LNCaP clone FGC (cell line): ENCODE measurements around the gene KLHL7.
A peak's percentile ranks its signal among the peaks of the same experiment; 100 is the strongest.

ENCODE experiments used
- DNase-seq: peaks from one replicate; pipeline ENCODE4 v3.0.0-alpha.2; 2011; ENCODE audit warnings: low read depth
- H3K4me3 ChIP-seq: 2 replicates; pipeline ENCODE4 v1.5.1; 2011; ENCODE audit warnings: mild to moderate bottlenecking, low read depth, low read length, control low read depth
- TF ChIP-seq, protein P1 (sequence below): IDR thresholded peaks from 2 replicates; pipeline ENCODE4 v1.5.1; 2012; ENCODE audit warnings: mild to moderate bottlenecking; ENCODE audit not compliant: control insufficient read depth, insufficient read depth; ENCODE audit errors: extremely low read depth

The KLHL7 gene

DNA sequence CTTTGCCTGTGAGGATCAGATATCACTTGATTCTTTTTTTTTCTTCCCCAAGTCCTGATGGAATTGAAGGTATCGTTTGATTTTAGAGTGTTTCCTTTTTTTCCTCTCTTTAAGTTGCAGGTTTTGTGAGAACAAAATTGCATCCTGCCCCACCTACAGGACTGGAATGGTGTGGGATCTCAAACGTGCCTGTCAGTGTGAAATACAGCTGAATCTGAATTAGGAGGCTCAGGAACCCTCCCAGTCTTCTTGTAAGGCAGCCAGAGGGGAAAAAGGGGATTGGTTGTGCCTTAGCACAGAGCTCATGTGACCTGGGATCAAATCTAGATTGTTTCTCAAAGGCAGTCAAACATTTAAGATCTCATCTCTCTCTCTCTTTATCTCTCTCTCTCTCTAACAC, 32.7 kb upstream of the KLHL7 start:
- TF ChIP-seq, protein P1, sequence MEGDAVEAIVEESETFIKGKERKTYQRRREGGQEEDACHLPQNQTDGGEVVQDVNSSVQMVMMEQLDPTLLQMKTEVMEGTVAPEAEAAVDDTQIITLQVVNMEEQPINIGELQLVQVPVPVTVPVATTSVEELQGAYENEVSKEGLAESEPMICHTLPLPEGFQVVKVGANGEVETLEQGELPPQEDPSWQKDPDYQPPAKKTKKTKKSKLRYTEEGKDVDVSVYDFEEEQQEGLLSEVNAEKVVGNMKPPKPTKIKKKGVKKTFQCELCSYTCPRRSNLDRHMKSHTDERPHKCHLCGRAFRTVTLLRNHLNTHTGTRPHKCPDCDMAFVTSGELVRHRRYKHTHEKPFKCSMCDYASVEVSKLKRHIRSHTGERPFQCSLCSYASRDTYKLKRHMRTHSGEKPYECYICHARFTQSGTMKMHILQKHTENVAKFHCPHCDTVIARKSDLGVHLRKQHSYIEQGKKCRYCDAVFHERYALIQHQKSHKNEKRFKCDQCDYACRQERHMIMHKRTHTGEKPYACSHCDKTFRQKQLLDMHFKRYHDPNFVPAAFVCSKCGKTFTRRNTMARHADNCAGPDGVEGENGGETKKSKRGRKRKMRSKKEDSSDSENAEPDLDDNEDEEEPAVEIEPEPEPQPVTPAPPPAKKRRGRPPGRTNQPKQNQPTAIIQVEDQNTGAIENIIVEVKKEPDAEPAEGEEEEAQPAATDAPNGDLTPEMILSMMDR: no peak
- no peak for DNase-seq
- H3K4me3 ChIP-seq: no peak overlapping the region

DNA sequence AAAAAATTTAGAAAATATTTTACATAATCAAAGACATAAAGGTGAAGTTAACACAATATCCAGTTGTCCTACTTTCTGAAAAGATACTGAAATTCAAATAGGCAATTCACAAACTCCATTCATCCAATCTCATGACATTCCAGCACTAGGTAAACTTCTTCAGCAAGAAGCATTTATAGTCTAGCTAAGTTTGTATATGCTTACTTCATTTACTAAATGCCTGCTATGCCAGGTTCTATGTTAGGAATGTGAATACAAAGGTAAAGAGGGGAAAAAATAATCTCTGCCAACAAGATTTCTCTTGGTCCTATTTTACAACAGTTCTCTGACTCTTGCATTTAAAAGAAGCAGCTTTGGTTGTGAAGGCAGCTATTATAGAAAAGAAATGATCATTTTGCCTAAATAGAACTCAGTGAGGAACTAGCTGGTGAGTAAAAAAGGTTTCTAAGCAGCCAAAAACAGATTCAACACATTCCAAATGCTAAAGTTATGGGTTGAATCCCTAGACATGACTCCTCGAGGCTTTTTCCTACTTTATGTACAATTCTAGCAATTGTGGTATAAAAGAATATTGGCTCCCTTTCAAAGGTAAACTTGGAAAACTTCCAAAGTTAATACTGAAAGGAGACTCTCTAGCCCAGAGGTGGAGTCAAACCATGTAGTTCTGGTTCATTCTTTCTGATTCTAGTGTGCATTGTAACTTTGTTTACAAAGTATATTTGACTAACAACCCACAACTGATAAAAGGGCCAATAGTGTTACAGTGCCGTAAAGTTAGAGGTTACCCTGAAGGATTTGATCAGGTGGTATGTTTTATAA, 30.9 kb upstream of the KLHL7 start:
- TF ChIP-seq, protein P1: no peak
- no peak overlapping the region for H3K4me3 ChIP-seq
- peak; percentile 90 for DNase-seq

DNA sequence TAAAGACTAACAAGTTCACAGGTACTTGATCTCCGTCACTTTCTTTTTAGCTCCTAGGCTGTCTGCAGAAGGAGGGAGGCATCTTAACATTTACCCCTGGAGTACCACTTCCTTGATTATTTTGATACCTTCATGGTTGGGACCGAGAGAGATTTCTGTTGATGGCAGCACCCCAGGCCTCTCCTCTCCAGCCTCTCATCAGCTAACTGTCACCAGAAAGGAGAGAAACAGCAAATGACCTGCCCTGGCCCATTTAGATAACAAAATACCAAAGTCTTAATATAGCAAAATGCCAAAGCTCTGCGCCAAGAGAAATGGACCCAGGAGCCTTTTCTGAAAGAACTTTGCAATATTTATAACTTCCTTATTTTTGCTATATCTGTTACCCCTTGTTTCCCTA, 30.0 kb upstream of the KLHL7 start:
- no peak overlapping the region for H3K4me3 ChIP-seq
- TF ChIP-seq, protein P1: no peak
- no peak for DNase-seq

DNA sequence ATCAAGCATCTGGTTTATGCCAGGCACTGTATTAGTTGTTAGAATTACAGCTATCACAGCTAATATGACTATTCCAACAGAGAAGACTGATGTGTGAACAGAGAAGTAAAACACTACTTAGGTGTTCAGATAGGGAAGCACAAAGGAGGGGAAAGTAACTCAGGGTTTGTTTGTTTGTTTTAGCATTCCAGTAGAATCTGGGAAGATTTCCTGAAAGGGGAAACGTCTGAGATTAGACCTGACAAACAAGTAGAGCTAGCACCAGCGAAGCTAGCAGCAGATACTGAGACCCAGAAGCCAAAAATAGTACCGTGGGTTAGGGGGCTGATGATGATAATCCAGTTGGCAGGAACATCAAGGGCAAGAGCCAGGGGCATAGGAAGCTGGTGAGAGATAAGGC, 28.8 kb upstream of the KLHL7 start:
- peak; percentile 42 for DNase-seq
- H3K4me3 ChIP-seq: peak overlapping the region; percentile 16
- TF ChIP-seq, protein P1: no peak

DNA sequence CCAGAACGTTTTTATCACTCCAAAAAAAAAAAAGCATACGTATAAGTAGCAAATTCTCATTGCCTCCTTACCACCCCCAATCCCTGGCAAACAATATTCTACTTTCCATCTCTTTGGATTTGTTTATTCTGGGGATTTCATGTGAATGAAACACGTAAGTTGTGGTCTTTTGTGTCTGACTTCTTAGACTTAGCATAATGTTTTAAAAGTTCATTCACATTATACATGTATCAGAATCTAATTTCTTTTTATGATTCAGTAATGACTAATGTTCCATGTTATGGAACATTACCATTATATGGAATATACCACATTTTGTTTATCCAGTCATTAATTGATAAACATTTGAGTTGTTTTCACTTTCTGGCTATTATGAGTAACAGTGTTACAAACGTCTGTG, 12.5 kb upstream of the KLHL7 start:
- H3K4me3 ChIP-seq: no peak overlapping the region
- DNase-seq: no peak
- TF ChIP-seq, protein P1: no peak

DNA sequence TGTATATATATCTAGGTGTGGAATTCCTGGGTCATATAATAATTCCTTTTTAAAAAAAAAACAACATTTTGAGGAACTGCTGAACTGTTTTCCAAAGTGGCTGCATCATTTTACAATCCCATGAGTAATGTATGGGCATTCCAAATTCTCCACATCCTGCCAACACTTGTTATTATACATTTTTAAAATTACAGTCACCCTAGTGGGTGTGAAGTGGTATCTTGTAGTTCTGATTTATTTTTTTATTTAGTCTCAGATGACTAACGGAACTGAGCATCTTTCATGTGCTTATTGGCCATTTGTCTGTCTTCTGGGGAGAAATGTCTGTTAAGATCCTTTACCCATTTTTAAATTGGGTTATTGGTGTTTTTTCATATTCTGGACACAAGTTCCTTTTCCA, 12.0 kb upstream of the KLHL7 start:
- no peak overlapping the region for H3K4me3 ChIP-seq
- DNase-seq: no peak
- TF ChIP-seq, protein P1: no peak
